Measurements from ENCODE around the gene APOL4. TPM values are rescaled to one million over a fixed set of nuclear protein-coding genes. Genes with fewer than 3 reads are reported as not detected.
"Not testable (repeated sequence)": the region's sequence is repeated elsewhere in the genome, so short reads cannot be mapped to it uniquely, and the experiment has no call there.

Gene APOL4
- total RNA-seq, 1 experiment from 2014 or later: not detected

GRCh38 chr22:36208162-36208765 is 6.7 kb upstream of the APOL4 start:
- Histone ChIP-seq H3F3A (ENCODE audit: insufficient read depth, low read depth) (peaks cover 6% of the 10 kb centered on the region; the same call in 1 of the 2 replicates), H3K4me1 (replicated peaks; ENCODE audit: insufficient read depth) (peaks cover 13% of the 10 kb centered on the region), H4K20me1 (ENCODE audit: insufficient read depth) (no peaks in the 10 kb centered on the region), H3K4me3 (no peak overlapping the region), H3K36me3 (ENCODE audit: low read depth) (no peaks in the 10 kb centered on the region), H2AFZ (no peak overlapping the region), H3K79me2 (ENCODE audit: low read depth) (no peaks in the 10 kb centered on the region), H3K4me2 (no peak overlapping the region), H3K27ac (no peak overlapping the region), H3K9me3 (ENCODE audit: insufficient read depth, low read depth) (peaks cover 18% of the 10 kb centered on the region), H3K9me2 (ENCODE audit: insufficient read depth) (no peaks in the 10 kb centered on the region), H3K27me3 (ENCODE audit: insufficient read depth, low read depth) (peaks cover 5% of the 10 kb centered on the region; the same call in 1 of the 2 replicates)
- BruUV-seq (replicated peaks): no TSS peak
- CTCF ChIA-PET: no interaction called here
- no peak for TF ChIP-seq EZH2 (IDR thresholded peaks at IDR 0.05; ENCODE audit: low read depth)
- no peak for TF ChIP-seq CTCF (conservative IDR thresholded peaks at IDR 0.05)
- POLR2A ChIA-PET (ENCODE audit: unreplicated experiment): no interaction called here
- intact Hi-C loops (cut with micrococcal nuclease; ENCODE audit: unreplicated experiment): no loop called here
- DNase-seq: no peak

- no peak overlapping the region for H2AFZ ChIP-seq
- H3K9me2 ChIP-seq (ENCODE audit: insufficient read depth): no peaks in the 10 kb centered on the region
- CTCF ChIA-PET: no interaction called here
- POLR2A ChIA-PET (ENCODE audit: unreplicated experiment): no interaction called here
- peaks cover 17% of the 10 kb centered on the region; the same call in 1 of the 2 replicates for H3F3A ChIP-seq (ENCODE audit: insufficient read depth, low read depth)
- H3K36me3 ChIP-seq (ENCODE audit: low read depth): no peaks in the 10 kb centered on the region
- H3K4me3 ChIP-seq: no peak overlapping the region
- no peaks in the 10 kb centered on the region for H3K79me2 ChIP-seq (ENCODE audit: low read depth)
- H4K20me1 ChIP-seq (ENCODE audit: insufficient read depth): no peaks in the 10 kb centered on the region
- peaks cover 5% of the 10 kb centered on the region; the same call in 1 of the 2 replicates for H3K27me3 ChIP-seq (ENCODE audit: insufficient read depth, low read depth)
- intact Hi-C loops (cut with micrococcal nuclease; ENCODE audit: unreplicated experiment): no loop called here
- BruUV-seq (replicated peaks): no TSS peak
- no peak overlapping the region for H3K4me2 ChIP-seq
- peaks cover 21% of the 10 kb centered on the region for H3K4me1 ChIP-seq (replicated peaks; ENCODE audit: insufficient read depth)
- TF ChIP-seq EZH2 (IDR thresholded peaks at IDR 0.05; ENCODE audit: low read depth): no peak
- no peak for TF ChIP-seq CTCF (conservative IDR thresholded peaks at IDR 0.05)
- peaks cover 18% of the 10 kb centered on the region for H3K9me3 ChIP-seq (ENCODE audit: insufficient read depth, low read depth)
- H3K27ac ChIP-seq: no peak overlapping the region
- DNase-seq: no peak
Observed at GRCh38 chr22:36206255-36206654, 4.6 kb upstream of the APOL4 start.

GRCh38 chr22:36205573-36205972 is 4.0 kb upstream of the APOL4 start:
- BruUV-seq (replicated peaks); CTCF ChIA-PET; POLR2A ChIA-PET (ENCODE audit: unreplicated experiment); H3K9me2 ChIP-seq (ENCODE audit: insufficient read depth); H3K36me3 ChIP-seq (ENCODE audit: low read depth); H4K20me1 ChIP-seq (ENCODE audit: insufficient read depth); H3K4me3 ChIP-seq; intact Hi-C loops (cut with micrococcal nuclease; ENCODE audit: unreplicated experiment); DNase-seq; H2AFZ ChIP-seq; H3K27me3 ChIP-seq (ENCODE audit: insufficient read depth, low read depth); H3K27ac ChIP-seq; H3K4me2 ChIP-seq; H3K79me2 ChIP-seq (ENCODE audit: low read depth): not testable (repeated sequence)
- H3K4me1 ChIP-seq (replicated peaks; ENCODE audit: insufficient read depth): peaks cover 21% of the 10 kb centered on the region
- peaks cover 17% of the 10 kb centered on the region for H3K9me3 ChIP-seq (ENCODE audit: insufficient read depth, low read depth)
- peaks cover 17% of the 10 kb centered on the region; the same call in 1 of the 2 replicates for H3F3A ChIP-seq (ENCODE audit: insufficient read depth, low read depth)

GRCh38 chr22:36204632-36205015 is 3.0 kb upstream of the APOL4 start:
- intact Hi-C loops (cut with micrococcal nuclease; ENCODE audit: unreplicated experiment): loop anchor here (5.0 kb wide), 1 partner anchor 33 kb away; the partner anchor contains the start of gene APOL2
- ChIA-PET POLR2A (ENCODE audit: unreplicated experiment) (no interaction called here), CTCF (no interaction called here)
- Histone ChIP-seq H3K4me1 (replicated peaks; ENCODE audit: insufficient read depth) (peaks cover 21% of the 10 kb centered on the region), H3K79me2 (ENCODE audit: low read depth) (no peaks in the 10 kb centered on the region), H3K9me3 (ENCODE audit: insufficient read depth, low read depth) (peaks cover 12% of the 10 kb centered on the region), H3K9me2 (ENCODE audit: insufficient read depth) (no peaks in the 10 kb centered on the region), H3K4me3 (no peak overlapping the region), H3K36me3 (ENCODE audit: low read depth) (no peaks in the 10 kb centered on the region), H3K4me2 (no peak overlapping the region), H3K27me3 (ENCODE audit: insufficient read depth, low read depth) (no peaks in the 10 kb centered on the region), H3K27ac (no peak overlapping the region), H2AFZ (no peak overlapping the region), H3F3A (ENCODE audit: insufficient read depth, low read depth) (peaks cover 17% of the 10 kb centered on the region; the same call in 1 of the 2 replicates), H4K20me1 (ENCODE audit: insufficient read depth) (no peaks in the 10 kb centered on the region)
- no peak for DNase-seq
- TF ChIP-seq CTCF (conservative IDR thresholded peaks at IDR 0.05): no peak
- no peak for TF ChIP-seq EZH2 (IDR thresholded peaks at IDR 0.05; ENCODE audit: low read depth)
- BruUV-seq (replicated peaks): no TSS peak

Data from PC-9 (cell line).